CD4-positive, alpha-beta T cell treated with Interleukin-6 for 4 hours (primary cell): ENCODE results near the gene PSMG3.
A peak's percentile ranks its signal among the peaks of the same experiment; 100 is the strongest.
"Not testable (repeated sequence)": the region's sequence is repeated elsewhere in the genome, so short reads cannot be mapped to it uniquely, and the experiment has no call there.

ENCODE experiments used
- DNase-seq: peaks from one replicate; pipeline ENCODE4 v3.0.0-alpha.2; 2020; ENCODE audit warnings: mixed read lengths

Gene PSMG3

DNA sequence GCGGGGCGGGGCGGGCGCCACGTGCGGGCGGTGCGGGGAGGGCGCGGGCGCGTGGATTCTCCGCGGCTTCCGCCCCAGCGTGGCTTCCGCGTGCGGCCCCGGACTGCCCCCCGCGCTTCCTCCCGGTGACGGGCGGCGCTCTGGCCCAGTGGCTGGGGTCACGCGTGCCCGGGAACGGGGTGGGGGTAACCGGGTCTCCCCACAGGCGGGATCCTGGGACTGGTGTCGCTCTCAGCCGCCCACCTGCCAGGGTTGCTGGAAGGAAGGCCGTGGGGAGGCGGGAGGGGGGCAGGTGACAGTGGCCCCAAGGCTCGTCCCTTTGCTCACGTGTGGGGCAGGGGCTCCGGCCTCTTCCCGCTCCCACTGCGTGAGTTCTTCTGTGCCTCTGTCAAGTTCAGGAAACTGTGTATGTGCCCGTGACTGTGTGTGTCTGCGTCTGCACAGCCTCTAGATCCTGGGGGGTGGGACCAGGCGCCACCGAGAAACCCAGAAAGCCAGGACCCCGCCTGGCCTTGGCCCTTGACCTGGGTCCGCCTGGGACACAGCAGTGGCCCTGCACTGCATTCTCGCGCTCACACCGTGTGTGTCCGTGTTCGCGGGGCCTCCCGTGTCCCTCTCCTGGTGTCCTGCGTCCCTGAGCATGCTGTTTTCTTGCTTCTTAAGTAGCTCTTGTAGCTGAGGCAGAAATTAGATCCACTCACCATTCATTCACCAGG, 38.4 kb downstream of the PSMG3 start:
- peak; percentile 66 for DNase-seq

DNA sequence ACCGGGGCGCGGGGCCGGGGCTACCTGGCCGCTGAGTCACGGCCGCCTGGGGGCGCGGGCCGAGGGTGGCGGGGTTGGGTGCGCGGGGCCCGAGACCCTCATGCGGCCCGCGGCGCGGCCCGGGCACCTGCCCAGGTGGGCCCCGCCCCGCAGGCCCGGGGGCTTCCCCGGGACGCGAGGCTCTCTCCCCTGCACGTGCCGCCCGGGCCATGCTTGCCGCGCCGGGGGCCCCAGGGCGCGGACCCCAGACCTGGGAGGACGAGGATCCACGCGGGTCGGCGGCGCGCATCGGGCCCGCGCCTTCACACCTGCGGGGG, 38.9 kb downstream of the PSMG3 start:
- DNase-seq = no peak

DNA sequence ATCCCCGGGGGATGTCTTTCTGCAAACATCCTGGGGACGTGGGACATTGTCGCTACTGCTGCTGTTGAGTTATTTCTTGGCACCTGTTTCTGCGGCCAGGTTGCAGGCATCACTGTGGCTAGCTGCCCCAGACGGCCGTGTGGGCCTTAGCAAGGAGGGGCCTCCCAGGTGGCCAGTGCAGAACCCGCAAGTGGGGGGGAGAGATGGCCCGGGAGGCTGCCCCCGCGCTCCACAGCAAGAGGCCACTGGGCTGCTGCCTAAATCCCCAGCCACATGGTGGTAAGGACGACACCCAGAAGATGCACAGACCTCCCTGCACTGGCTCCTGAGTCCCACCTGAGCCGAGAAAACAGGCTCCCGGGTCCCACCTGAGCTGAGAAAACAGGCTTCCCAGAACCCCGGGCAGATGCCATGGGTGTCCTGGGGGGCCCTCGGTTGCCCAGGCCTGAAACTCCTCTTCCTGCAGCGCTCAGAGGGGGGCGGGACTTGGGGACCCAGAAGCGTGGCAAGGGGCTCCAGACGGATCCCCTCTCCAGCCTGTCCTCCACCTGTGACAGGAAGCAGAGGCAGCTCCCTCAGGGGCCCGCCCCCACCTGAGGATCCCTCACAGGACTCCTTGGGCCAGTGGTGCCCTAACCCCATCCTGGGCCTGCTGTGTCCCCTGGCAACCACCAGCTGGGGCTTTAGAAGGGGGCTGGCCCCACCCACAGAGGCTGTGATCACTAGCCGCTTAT, 40.3 kb downstream of the PSMG3 start:
- no peak for DNase-seq

- DNase-seq = no peak
Observed at GRCh38 chr7:1526271-1526754, 43.5 kb downstream of the PSMG3 start.

GRCh38 chr7:1525409-1525808, 44.4 kb downstream of the PSMG3 start:
- no peak for DNase-seq

- DNase-seq = no peak
Observed at GRCh38 chr7:1523844-1524243, 46.0 kb downstream of the PSMG3 start.

GRCh38 chr7:1523208-1523607, 46.6 kb downstream of the PSMG3 start:
- no peak for DNase-seq

- DNase-seq = no peak
Observed at GRCh38 chr7:1521456-1521855, 48.4 kb downstream of the PSMG3 start.

GRCh38 chr7:1520539-1521234, 49.1 kb downstream of the PSMG3 start:
- no peak for DNase-seq

DNA sequence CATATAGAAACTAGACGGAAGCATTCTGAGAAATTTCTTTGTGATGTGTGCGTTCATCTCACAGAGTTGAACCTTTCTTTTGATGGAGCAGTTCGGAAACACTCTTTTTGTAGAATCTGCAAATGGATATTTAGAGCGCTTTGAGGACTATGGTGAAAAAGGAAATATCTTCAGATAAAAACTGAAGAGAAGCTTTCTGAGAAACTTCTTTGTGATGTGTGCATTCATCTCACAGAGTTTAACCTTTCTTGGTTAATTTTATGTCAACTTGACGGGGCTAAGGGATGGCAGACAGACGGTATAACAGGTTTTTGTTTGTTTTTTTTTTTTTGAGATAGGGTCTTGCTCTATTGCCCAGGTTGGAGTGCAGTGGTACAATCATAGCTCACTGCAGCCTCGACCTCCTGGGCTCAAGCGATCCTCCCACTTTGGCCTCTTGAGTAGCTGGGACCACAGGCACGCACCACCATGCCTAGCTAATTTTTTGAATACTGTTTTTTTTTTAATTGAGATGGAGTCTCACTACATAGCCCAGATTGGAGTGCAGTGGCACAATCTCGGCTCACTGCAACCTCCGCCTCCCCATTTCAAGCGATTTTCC, 50.4 kb downstream of the PSMG3 start:
- DNase-seq = not testable (repeated sequence)
